Neuronal stem cell (in vitro differentiated cells): ENCODE measurements around the gene ECEL1.
A peak's percentile ranks its signal among the peaks of the same experiment; 100 is the strongest.
"Not testable (repeated sequence)": the region's sequence is repeated elsewhere in the genome, so short reads cannot be mapped to it uniquely, and the experiment has no call there.

Source experiments
- DNase-seq: peaks from one replicate; pipeline ENCODE4 v3.0.0-alpha.2; 2013; ENCODE audit warnings: low spot score
- H2AFZ ChIP-seq: one replicate; pipeline ENCODE4 v1.6.1; 2013; ENCODE audit warnings: mild to moderate bottlenecking, low read length, inconsistent platforms
- H2AK5ac ChIP-seq: 2 replicates; pipeline ENCODE4 v1.6.1; 2013; ENCODE audit warnings: low read depth, mild to moderate bottlenecking, inconsistent platforms, low read length, moderate library complexity, mixed read lengths
- H2BK120ac ChIP-seq: 2 replicates; pipeline ENCODE4 v1.6.1; 2013; ENCODE audit warnings: low read depth, mild to moderate bottlenecking, inconsistent platforms, low read length, moderate library complexity, mixed read lengths
- H2BK12ac ChIP-seq: one replicate; pipeline ENCODE4 v1.6.1; 2013; ENCODE audit warnings: low read length, inconsistent platforms
- H2BK15ac ChIP-seq: 2 replicates; pipeline ENCODE4 v1.6.1; 2013; ENCODE audit warnings: mild to moderate bottlenecking, low read length, inconsistent platforms, mixed read lengths
- H2BK5ac ChIP-seq: one replicate; pipeline ENCODE4 v1.6.1; 2013; ENCODE audit warnings: inconsistent platforms, mild to moderate bottlenecking, low read length, moderate library complexity
- H3K14ac ChIP-seq: one replicate; pipeline ENCODE4 v1.6.1; 2013; ENCODE audit warnings: low read length, inconsistent platforms
- H3K18ac ChIP-seq: 2 replicates; pipeline ENCODE4 v1.6.1; 2013; ENCODE audit warnings: low read length, inconsistent platforms
- H3K23ac ChIP-seq: 2 replicates; pipeline ENCODE4 v1.6.1; 2013; ENCODE audit warnings: low read depth, mild to moderate bottlenecking, mixed read lengths, low read length, inconsistent platforms; ENCODE audit not compliant: poor library complexity
- H3K27ac ChIP-seq: replicated peaks from 3 replicates; pipeline ENCODE4 v1.5.1; 2013; ENCODE audit warnings: low read length, inconsistent platforms
- H3K27me3 ChIP-seq, 3 experiments: 2 replicates each; pipeline ENCODE4 v1.6.1; 2013; ENCODE audit warnings: low read length in 3 of 3, mild to moderate bottlenecking in 2 of 3, inconsistent platforms in 1 of 3, low read depth in 1 of 3, mixed read lengths in 1 of 3, moderate library complexity in 1 of 3; ENCODE audit not compliant: control insufficient read depth in 3 of 3, insufficient read depth in 3 of 3
- H3K36me3 ChIP-seq, 2 donors: replicated peaks in 1 of 2; 2 replicates each; pipeline ENCODE4 v1.6.1; 2013; ENCODE audit warnings: low read length in 2 of 2; ENCODE audit not compliant: control insufficient read depth in 2 of 2, insufficient read depth in 2 of 2
- H3K4ac ChIP-seq: 2 replicates; pipeline ENCODE4 v1.6.1; 2013; ENCODE audit warnings: inconsistent platforms, mild to moderate bottlenecking, low read length, moderate library complexity
- H3K4me1 ChIP-seq, 2 donors: 1 replicate in 1 of 2; 2 replicates in 1 of 2; pipeline ENCODE4 v1.6.1; 2013; ENCODE audit warnings: low read length in 2 of 2, low read depth in 1 of 2; ENCODE audit not compliant: control insufficient read depth in 2 of 2, insufficient read depth in 1 of 2
- H3K4me2 ChIP-seq: one replicate; pipeline ENCODE4 v1.6.1; 2013; ENCODE audit warnings: mild to moderate bottlenecking, low read length, inconsistent platforms; ENCODE audit not compliant: insufficient read depth, poor library complexity, severe bottlenecking
- H3K4me3 ChIP-seq, 2 donors: 2 replicates each; pipeline ENCODE4 v1.5.1; 2013; ENCODE audit warnings: low read length in 2 of 2, mild to moderate bottlenecking in 2 of 2, inconsistent platforms in 1 of 2, moderate library complexity in 1 of 2
- H3K79me1 ChIP-seq: one replicate; pipeline ENCODE4 v1.6.1; 2013; ENCODE audit warnings: low read depth, mild to moderate bottlenecking, inconsistent platforms, low read length, moderate library complexity
- H3K9ac ChIP-seq: one replicate; pipeline ENCODE4 v1.6.1; 2013; ENCODE audit warnings: mild to moderate bottlenecking, low read depth, low read length, inconsistent platforms; ENCODE audit not compliant: poor library complexity
- H3K9me3 ChIP-seq, 2 donors: replicated peaks in 1 of 2; 2 replicates each; pipeline versions ENCODE3 to v1.6.1; 2013; ENCODE audit warnings: low read length in 2 of 2, mild to moderate bottlenecking in 2 of 2, inconsistent platforms in 1 of 2, low read depth in 1 of 2, mixed read lengths in 1 of 2, moderate library complexity in 1 of 2; ENCODE audit not compliant: control insufficient read depth in 2 of 2, insufficient read depth in 1 of 2
- H4K8ac ChIP-seq: one replicate; pipeline ENCODE4 v1.6.1; 2013; ENCODE audit warnings: low read depth, mild to moderate bottlenecking, inconsistent platforms, low read length, moderate library complexity
- H4K91ac ChIP-seq: one replicate; pipeline ENCODE4 v1.6.1; 2013; ENCODE audit warnings: low read length, low read depth, mild to moderate bottlenecking, inconsistent platforms; ENCODE audit not compliant: poor library complexity
- WGBS, 2 donors: extraction: QIAGEN DNeasy Blood & Tissue Kit; methylation state at CpG; one replicate each; pipeline ENCODE4 v1.1.7; 2013; ENCODE audit warnings: missing lambda C conversion rate in 2 of 2, mixed read lengths in 1 of 2; ENCODE audit not compliant: insufficient read length in 2 of 2, insufficient replicate concordance in 1 of 2; ENCODE audit errors: extremely low coverage in 2 of 2; 5-methylcytosine and 5-hydroxymethylcytosine counted together

ECEL1 gene

DNA sequence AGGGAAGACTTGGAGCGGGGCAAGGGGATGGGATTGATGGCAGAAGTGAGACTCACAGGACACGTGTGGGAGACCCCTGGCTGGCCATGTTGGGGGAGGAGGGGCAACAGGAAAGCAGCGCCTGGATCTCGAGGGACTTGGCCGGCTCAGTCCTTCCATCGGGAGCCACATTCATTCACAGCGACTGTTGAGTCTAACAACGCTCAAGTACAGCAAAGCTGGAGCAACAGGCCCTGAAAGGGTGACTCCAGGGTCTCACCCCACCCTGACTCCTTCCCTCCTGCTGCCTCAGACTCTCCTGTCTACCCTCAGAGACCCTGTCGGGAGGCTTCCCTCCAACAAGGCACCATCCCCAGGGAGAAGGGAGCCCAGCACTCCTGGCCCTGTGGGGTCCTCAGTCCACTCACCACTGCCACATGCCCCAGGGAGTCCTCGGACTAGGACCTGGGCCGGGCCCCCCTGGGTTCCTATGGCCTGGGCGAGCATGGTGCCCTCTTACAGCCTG, 46.4 kb downstream of the ECEL1 start:
- H3K23ac ChIP-seq, result peak overlapping the region; percentile 47
- no peak overlapping the region for H3K27ac ChIP-seq
- no CpG with 5 or more reads among the region's 12 CpGs for WGBS, 2 donors
- H3K4ac ChIP-seq, result no peak overlapping the region
- no peak overlapping the region for H2AK5ac ChIP-seq
- H3K4me2 ChIP-seq, result no peak overlapping the region
- no peaks in the 10 kb centered on the region for H3K9me3 ChIP-seq
- no peak overlapping the region for H2BK15ac ChIP-seq
- H3K79me1 ChIP-seq, result no peaks in the 10 kb centered on the region
- no peak overlapping the region for H2AFZ ChIP-seq
- no peak overlapping the region for H3K18ac ChIP-seq
- H3K9ac ChIP-seq, result peak overlapping the region; percentile 50
- no peak overlapping the region for H3K14ac ChIP-seq
- H2BK12ac ChIP-seq, result no peak overlapping the region
- no peak overlapping the region for H2BK5ac ChIP-seq
- peaks cover 0 to 4% of the 10 kb centered on the region in 2 donors for H3K4me1 ChIP-seq
- no peak overlapping the region for H4K8ac ChIP-seq
- H3K4me3 ChIP-seq, result no peak overlapping the region
- peaks cover 0 to 24% (median 7%) of the 10 kb centered on the region in 3 experiments for H3K27me3 ChIP-seq
- no peak overlapping the region for H2BK120ac ChIP-seq
- no peaks in the 10 kb centered on the region for H3K36me3 ChIP-seq
- no peak overlapping the region for H4K91ac ChIP-seq
- no peak for DNase-seq

DNA sequence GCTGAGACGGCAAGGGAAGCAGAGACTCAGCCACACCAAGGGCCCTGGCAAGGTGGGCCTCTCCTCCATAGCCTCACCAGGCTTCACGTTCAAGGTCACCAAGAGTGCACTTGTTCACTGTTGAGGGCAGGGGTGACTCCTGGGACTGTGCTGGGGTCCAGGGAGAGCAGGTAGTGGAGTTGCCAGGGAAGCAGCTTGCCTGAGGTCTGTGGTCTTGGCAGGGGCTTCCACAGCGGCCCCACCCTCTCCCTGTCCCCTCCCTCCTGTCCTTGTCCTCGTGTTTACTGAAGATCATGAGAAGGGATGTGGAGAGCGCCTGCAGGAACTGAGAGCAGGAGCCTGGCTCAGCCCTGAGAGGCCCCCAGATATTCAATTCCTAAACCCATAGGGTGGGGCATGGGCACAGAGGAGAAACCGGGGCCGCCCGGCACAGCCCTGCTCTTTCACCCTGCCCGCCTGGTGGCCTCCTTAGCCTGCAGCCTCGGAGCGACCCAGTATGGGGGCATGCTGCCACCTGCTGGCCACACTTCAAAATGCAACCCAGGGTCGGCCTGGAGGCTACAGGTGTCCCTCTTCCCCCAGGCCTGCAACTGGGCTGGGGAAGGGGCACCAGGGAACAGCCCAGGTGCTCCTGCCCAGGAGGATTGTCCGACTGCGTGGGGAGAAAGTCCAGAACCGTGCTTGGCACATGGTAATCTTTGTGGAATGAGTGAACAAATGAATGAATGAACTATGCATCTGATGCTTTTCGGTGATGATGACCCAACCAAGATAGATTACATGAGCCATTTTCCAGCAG, 47.2 kb downstream of the ECEL1 start:
- Histone ChIP-seq H3K23ac (peak overlapping the region; percentile 27), H3K27me3 (peaks cover 0 to 25% (median 7%) of the 10 kb centered on the region in 3 experiments)
- H2BK15ac ChIP-seq, H2BK5ac ChIP-seq, H2AFZ ChIP-seq, H4K91ac ChIP-seq, H2BK120ac ChIP-seq, H3K36me3 ChIP-seq, H4K8ac ChIP-seq, H3K4ac ChIP-seq, H2BK12ac ChIP-seq, H3K9ac ChIP-seq, H2AK5ac ChIP-seq, H3K9me3 ChIP-seq, H3K79me1 ChIP-seq, H3K14ac ChIP-seq, H3K4me2 ChIP-seq, H3K4me3 ChIP-seq, H3K27ac ChIP-seq, H3K18ac ChIP-seq, H3K4me1 ChIP-seq: not testable (repeated sequence)
- DNase-seq, result peak; percentile 83
- WGBS, 2 donors, result no CpG with 5 or more reads among the region's 16 CpGs

DNA sequence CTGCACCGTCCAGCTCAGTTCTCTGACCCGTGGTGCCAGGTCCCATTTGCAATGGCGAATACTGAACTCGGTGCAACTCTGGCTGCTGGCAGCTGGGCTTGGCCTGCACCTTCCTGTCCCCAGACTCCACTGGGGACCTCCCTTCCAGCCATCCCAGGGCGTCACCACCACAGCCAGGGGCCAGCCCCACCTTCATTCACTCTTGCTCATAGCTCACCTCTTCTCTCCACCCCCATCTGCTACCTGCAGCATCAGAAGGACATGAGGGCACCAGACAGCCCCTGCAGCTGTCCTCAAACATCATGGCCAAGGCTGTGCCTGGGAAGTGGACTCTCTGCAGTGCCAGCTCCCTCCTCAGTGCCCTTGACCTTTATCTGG, 47.9 kb downstream of the ECEL1 start:
- H2BK5ac ChIP-seq, result no peak overlapping the region
- no peak overlapping the region for H3K18ac ChIP-seq
- no peak overlapping the region for H3K14ac ChIP-seq
- H4K8ac ChIP-seq, result no peak overlapping the region
- H3K27ac ChIP-seq, result no peak overlapping the region
- no peak overlapping the region for H3K4me3 ChIP-seq
- no peak overlapping the region for H4K91ac ChIP-seq
- H3K79me1 ChIP-seq, result no peaks in the 10 kb centered on the region
- H3K9me3 ChIP-seq, result no peaks in the 10 kb centered on the region
- no peak overlapping the region for H2BK15ac ChIP-seq
- no peak overlapping the region for H3K9ac ChIP-seq
- H3K4me2 ChIP-seq, result no peak overlapping the region
- H2BK120ac ChIP-seq, result no peak overlapping the region
- H3K36me3 ChIP-seq, result no peaks in the 10 kb centered on the region
- peaks cover 0 to 32% (median 7%) of the 10 kb centered on the region in 3 experiments for H3K27me3 ChIP-seq
- no peak overlapping the region for H2AK5ac ChIP-seq
- H3K4ac ChIP-seq, result no peak overlapping the region
- no peak overlapping the region for H2AFZ ChIP-seq
- H3K23ac ChIP-seq, result no peak overlapping the region
- H3K4me1 ChIP-seq, result peaks cover 0 to 4% of the 10 kb centered on the region in 2 donors
- no peak for DNase-seq
- no peak overlapping the region for H2BK12ac ChIP-seq
- WGBS, 2 donors, result no CpG with 5 or more reads among the region's 5 CpGs

DNA sequence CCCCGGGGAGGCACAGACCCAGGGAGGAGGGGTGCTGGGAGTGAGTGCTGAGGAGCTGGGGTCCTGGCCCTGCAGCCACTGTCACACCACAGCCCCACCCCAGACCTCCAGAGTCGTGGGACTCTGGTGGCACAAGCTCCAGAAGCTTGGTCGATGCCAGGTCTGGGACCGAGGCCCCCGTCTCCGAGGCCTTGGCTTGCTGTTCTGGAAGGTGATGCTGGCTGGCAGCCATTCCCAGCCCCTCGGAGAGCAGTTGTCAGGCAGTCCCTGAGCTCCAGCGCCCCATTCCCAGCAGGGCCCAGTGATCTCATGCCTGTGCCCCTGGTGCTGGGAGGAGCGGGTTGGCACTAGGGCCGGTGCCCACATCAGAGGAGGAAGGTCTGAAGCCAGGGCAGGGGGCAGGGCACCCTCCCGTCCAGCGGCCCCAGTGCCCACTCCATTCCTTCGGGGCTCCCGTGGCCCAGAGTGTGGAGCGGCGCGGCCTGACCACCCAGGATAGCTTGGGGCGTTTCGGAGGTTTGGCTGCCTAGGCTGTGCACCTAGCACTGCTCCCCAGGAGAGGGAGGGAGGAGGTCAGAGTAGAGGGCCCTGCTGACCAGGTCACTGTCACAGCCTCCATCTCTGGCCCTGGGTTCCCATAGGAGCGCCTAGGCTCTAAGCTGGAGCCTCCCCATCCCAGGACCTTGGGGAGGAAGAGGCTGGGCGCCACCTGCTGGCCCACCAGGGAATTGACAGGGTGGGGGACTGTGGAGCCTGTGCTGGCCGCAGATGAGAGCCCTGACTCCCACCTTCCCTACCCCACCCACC, 48.5 kb downstream of the ECEL1 start:
- H3K4ac ChIP-seq, result no peak overlapping the region
- H4K8ac ChIP-seq, result peak overlapping the region; percentile 43
- H2AK5ac ChIP-seq, result no peak overlapping the region
- H3K9ac ChIP-seq, result no peak overlapping the region
- no peak overlapping the region for H3K4me3 ChIP-seq
- H3K18ac ChIP-seq, result peak overlapping the region; percentile 71
- H3K27me3 ChIP-seq, result peaks cover 0 to 35% (median 7%) of the 10 kb centered on the region in 3 experiments
- no peak overlapping the region for H3K23ac ChIP-seq
- no peaks in the 10 kb centered on the region for H3K36me3 ChIP-seq
- H3K14ac ChIP-seq, result no peak overlapping the region
- no peak overlapping the region for H2BK120ac ChIP-seq
- H2BK12ac ChIP-seq, result peak overlapping the region; percentile 22
- WGBS, 2 donors, result no CpG with 5 or more reads among the region's 22 CpGs
- no peak overlapping the region for H4K91ac ChIP-seq
- no peak overlapping the region for H3K4me2 ChIP-seq
- no peak overlapping the region for H3K27ac ChIP-seq
- H3K79me1 ChIP-seq, result no peaks in the 10 kb centered on the region
- H3K4me1 ChIP-seq, result peaks cover 0 to 2% of the 10 kb centered on the region in 2 donors
- no peak overlapping the region for H2BK5ac ChIP-seq
- peak overlapping the region; percentile 67 for H2BK15ac ChIP-seq
- DNase-seq, result no peak
- H3K9me3 ChIP-seq, result no peaks in the 10 kb centered on the region
- H2AFZ ChIP-seq, result no peak overlapping the region
